Duodenal mucosa (tissue), 2 donors: Measurements from ENCODE around the gene ABHD8.

ENCODE experiments used
- H3K27ac ChIP-seq: one replicate; pipeline ENCODE4 v1.7.0; 2013; ENCODE audit warnings: low read depth, low read length
- H3K27me3 ChIP-seq, 2 donors: one replicate each; pipeline ENCODE4 v1.7.0; 2013; ENCODE audit warnings: low read length in 2 of 2, control low read depth in 1 of 2; ENCODE audit not compliant: insufficient read depth in 2 of 2, control insufficient read depth in 1 of 2
- H3K36me3 ChIP-seq, 2 donors: one replicate each; pipeline ENCODE4 v1.7.0; 2013; ENCODE audit warnings: low read length in 2 of 2, control low read depth in 1 of 2; ENCODE audit not compliant: insufficient read depth in 2 of 2, control insufficient read depth in 1 of 2
- H3K4me1 ChIP-seq, 2 donors: one replicate each; pipeline ENCODE4 v1.7.0; 2013; ENCODE audit warnings: low read length in 2 of 2, control low read depth in 1 of 2; ENCODE audit not compliant: insufficient read depth in 2 of 2, control insufficient read depth in 1 of 2
- H3K4me3 ChIP-seq, 2 donors: one replicate each; pipeline ENCODE4 v1.7.0; 2013; ENCODE audit warnings: low read length in 2 of 2, low read depth in 1 of 2
- H3K9ac ChIP-seq, 2 donors: one replicate each; pipeline ENCODE4 v1.7.0; 2013; ENCODE audit warnings: low read length in 2 of 2, low read depth in 1 of 2
- H3K9me3 ChIP-seq, 2 donors: one replicate each; pipeline ENCODE4 v1.7.0; 2013; ENCODE audit warnings: low read length in 2 of 2, control low read depth in 1 of 2; ENCODE audit not compliant: control insufficient read depth in 1 of 2

Gene ABHD8

DNA sequence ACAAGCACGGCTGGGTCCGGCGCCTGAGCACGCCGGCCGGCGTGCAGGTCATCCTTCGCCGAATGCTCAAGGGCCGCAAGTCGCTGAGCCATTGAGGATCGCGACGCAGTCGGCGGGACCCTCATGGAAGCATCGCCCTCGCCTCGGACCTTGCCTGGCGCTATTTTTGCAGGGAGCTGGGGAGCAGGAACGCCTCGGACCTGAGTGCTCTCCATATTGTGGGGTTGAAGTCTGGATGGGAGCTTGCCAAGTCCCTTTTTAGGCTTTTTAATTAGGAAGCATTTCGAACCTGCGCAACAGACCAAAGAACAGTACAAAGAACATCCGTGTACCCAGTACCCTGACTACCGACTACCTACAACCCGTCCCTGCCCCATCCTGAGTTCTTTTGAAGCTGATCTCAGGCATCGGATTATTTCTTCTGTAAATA, 3.1 kb upstream of the ABHD8 start:
- Histone ChIP-seq H3K4me1 (peaks cover 24 to 41% of the 10 kb centered on the region in 2 donors), H3K4me3 (peak overlapping the region; percentile 74 to 91), H3K27me3 (no peaks in the 10 kb centered on the region), H3K9ac (peak overlapping the region; percentile 85 to 96), H3K36me3 (peaks cover 0 to under 1% of the 10 kb centered on the region in 2 donors), H3K27ac (peak overlapping the region; percentile 95), H3K9me3 (no peaks in the 10 kb centered on the region)

DNA sequence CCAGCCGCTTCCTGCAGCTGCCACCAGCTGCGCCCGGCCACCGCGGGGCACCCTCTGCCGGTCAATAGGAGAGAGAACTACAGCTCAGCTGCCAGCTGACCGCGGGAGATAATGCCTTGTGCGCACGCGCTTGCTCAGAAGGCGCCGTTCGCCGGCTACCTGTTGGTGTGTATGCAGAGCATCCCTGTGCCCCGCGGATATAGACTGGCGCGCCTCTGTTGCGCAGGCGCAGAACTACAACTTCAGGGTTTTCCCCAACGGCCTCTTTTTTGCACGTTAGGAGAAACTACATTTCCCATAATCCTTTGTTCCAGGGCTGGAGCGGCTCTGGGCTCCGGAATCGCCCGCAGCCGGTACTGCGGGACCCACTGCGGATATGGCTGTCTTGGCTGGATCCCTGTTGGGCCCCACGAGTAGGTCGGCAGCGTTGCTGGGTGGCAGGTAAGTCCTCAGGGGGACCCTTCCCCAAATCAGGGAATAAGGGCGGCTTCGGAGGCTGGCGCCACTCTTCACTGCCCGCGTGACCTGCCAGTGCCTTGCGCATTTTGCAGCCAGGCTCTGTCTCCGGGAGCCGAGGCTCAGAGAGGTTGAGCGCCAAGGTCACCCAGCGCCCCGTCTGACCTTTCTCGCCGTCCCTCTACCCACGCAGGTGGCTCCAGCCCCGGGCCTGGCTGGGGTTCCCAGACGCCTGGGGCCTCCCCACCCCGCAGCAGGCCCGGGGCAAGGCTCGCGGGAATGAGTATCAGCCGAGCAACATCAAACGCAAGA, 2.5 kb upstream of the ABHD8 start, which contains the start of gene MRPL34:
TSS of gene MRPL34 (plus strand) at position 356 of the 768 bp plus-strand sequence. CDS start at position 377, 21 bp downstream.
- peak within 1 kb of the TSS; percentile 95 for H3K27ac ChIP-seq
- H3K9me3 ChIP-seq: no peaks in the 10 kb centered on the region
- H3K9ac ChIP-seq: peak within 1 kb of the TSS; percentile 85 to 96
- H3K4me3 ChIP-seq: peak within 1 kb of the TSS; percentile 74 to 91
- no peaks in the 10 kb centered on the region for H3K36me3 ChIP-seq
- H3K27me3 ChIP-seq: no peaks in the 10 kb centered on the region
- H3K4me1 ChIP-seq: peaks cover 24 to 40% of the 10 kb centered on the region in 2 donors

DNA sequence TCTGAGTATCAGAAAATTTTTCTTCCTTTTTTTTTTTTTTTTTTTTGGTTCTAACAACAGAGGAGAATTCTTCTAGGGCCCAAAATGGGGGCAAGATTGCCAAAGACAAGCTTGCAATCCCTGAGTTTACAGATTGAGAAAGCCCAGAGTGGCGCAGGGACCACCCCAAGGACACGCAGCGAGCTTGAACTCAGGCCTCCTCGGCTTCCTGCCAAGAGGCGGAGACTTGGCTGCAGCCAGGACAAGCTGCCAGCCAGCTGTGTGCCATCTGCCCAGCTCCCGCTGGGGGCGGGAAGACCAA, 1.9 kb upstream of the ABHD8 start:
- H3K4me1 ChIP-seq: peaks cover 18 to 34% of the 10 kb centered on the region in 2 donors
- H3K27ac ChIP-seq: peak overlapping the region; percentile 95
- peak overlapping the region; percentile 10 to 91 for H3K4me3 ChIP-seq

DNA sequence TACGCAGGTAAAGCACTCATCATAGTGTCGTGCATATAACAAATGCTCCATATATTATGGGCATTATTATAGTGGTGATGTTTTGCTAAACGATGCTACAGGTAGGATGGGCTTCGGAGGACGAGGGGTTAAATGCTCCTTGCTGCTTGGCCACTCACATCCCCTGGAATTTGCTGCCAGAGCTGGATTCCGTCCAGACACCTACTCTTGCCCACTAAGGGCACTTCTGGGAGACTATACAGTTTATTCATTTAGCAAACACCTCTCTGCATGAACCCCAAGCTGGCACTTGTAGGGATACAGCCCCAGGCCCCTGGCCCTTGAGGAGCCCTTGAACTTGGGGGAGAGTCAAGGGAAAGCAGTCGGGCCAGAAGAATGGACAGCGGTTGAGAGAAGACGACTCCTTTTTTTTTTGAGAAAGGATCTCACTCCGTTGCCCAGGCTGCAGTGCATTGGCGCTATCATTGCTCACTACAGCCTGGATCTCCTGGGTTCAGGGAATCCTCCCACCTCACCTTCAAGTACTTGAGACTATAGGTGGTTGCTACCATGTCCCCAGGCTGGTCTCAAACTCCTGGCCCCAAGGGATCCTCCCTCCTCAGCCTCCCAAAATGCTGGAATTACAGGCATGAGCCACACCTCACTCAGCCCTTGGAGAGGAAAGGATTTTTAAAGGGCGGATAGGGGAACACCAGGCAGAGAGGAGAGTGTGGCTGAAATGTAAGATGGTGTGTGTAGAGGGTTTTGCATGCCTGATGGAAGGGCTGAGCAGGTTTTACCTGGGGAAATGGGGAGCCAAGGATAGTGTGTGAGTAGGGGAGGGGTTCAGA, 1.4 kb upstream of the ABHD8 start:
- Histone ChIP-seq H3K9ac (no peak overlapping the region), H3K4me3 (peak overlapping the region in 1 of 2 donors; percentile 10), H3K9me3 (no peaks in the 10 kb centered on the region), H3K27ac (no peak overlapping the region), H3K36me3 (no peaks in the 10 kb centered on the region), H3K27me3 (no peaks in the 10 kb centered on the region), H3K4me1 (peaks cover 16 to 30% of the 10 kb centered on the region in 2 donors)

More for the DNA sequence above, 1.9 kb upstream of the ABHD8 start:
- Histone ChIP-seq H3K9ac (no peak overlapping the region), H3K9me3 (no peaks in the 10 kb centered on the region), H3K36me3 (no peaks in the 10 kb centered on the region), H3K27me3 (no peaks in the 10 kb centered on the region)

DNA sequence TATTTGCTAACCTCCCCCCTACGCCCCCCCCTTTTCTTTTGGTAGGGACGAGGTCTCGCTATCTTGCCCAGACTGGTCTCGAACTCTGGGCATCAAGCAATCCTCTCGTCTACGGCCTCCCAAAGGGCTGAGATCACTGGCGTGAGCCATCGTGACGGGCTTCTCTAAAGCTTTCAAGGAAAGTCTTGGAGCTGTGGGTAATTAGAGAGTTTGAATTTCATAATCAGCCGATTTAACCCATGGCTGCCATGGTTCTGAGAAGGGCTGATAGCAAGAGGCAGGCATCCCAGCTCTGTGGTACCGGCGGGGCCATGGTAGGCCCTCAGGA, 679 bp upstream of the ABHD8 start:
- peak overlapping the region; percentile 61 to 62 for H3K4me3 ChIP-seq
- no peaks in the 10 kb centered on the region for H3K27me3 ChIP-seq
- H3K9ac ChIP-seq: no peak overlapping the region
- no peaks in the 10 kb centered on the region for H3K36me3 ChIP-seq
- no peaks in the 10 kb centered on the region for H3K9me3 ChIP-seq
- H3K27ac ChIP-seq: no peak overlapping the region
- peaks cover 16 to 30% of the 10 kb centered on the region in 2 donors for H3K4me1 ChIP-seq

DNA sequence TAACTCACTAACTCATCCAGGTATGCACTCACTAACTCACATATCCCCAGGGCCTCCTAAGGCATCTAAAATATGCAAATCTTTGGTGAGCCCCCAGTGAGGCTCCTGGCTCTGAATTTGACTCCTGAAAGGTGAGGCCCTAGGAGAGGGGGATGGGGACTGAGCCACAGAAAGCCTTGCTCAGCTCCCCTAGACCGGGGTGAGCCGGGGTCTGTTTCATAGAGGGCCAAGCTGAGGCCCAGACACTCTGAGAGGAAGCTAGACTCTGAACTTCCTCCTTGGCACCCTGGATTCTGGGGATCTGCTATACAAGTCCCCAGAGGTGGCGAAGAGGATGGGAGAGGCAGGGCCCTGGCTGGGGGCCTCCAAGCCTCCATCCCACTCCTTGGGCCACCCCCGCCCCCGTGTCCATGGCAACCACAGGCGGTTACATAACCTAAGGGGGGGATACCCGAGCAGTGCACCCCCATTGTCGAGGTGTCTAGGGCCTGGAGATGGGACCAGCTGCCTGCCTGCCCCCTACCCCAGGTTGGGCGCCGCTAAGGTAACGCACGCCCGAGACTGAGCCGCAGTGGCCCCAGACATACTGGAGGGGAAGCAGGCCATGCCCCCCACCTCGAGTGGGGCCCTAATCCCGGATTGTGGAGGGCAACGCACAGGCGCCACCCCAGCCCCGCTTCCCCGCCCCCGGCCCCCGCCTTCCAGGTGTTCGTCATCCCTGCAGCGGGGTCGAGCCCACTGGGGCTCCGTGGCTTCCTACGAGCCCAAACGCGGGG, 646 bp downstream of the ABHD8 start:
- H3K4me1 ChIP-seq: peaks cover 16 to 30% of the 10 kb centered on the region in 2 donors
- H3K9me3 ChIP-seq: peaks cover 3% of the 10 kb centered on the region in 2 donors
- no peaks in the 10 kb centered on the region for H3K36me3 ChIP-seq
- H3K27ac ChIP-seq: no peak overlapping the region
- peak overlapping the region; percentile 61 to 62 for H3K4me3 ChIP-seq
- H3K27me3 ChIP-seq: no peaks in the 10 kb centered on the region
- H3K9ac ChIP-seq: peak overlapping the region in 1 of 2 donors; percentile 51

DNA sequence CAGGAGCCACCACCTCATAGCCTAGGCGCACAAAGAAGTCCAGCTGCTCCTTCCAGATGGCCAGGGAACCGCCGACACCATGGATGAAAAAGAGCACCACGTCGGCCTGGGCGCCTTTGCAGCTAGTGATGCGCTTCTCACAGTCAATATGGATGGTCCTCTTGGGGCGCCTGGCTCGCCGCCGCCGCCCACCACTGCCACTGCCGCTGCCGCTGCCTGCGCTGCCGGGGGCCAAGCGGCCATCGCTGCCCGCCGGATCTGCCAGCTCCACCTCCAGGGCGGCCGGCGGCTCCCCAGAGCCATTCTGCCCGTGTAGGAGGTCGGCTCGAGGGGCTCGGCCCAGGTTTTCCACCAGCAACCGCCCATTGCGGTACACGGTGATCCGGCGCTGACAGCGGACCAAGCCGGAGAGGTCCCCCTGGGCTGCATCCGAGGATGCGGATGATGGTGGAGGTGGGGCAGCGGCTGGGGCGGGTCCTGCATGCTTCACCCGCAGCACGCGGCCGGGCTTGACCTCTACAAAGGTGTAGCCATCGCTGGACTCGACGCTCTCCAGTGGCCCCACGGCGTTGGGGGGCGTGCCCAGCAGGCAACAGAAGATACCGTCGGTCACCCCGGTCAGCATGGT, 2.1 kb downstream of the ABHD8 start:
- H3K36me3 ChIP-seq: no peaks in the 10 kb centered on the region
- no peak overlapping the region for H3K4me3 ChIP-seq
- H3K27me3 ChIP-seq: no peaks in the 10 kb centered on the region
- H3K9me3 ChIP-seq: peaks cover 3% of the 10 kb centered on the region in 2 donors
- H3K27ac ChIP-seq: no peak overlapping the region
- H3K4me1 ChIP-seq: peaks cover 16 to 23% of the 10 kb centered on the region in 2 donors
- no peak overlapping the region for H3K9ac ChIP-seq

DNA sequence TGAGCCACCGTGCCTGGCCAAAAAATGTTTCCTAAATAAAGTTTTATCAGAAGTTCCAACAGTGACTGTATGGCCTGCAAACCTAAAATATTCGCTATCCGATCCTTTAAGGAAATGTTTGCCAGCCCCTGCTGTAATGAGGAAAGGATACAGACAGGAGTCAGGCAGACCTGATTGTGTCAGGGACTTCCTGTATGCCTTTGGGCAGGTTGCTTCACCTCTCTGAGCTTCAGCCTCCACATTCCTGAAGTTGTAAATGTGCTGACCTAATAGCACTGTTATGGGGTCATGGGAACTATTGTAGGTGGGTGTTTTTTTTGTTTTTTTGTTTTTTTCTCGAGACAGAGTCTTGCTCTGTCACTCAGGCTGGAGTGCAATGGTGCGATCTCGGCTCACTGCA, 6.2 kb downstream of the ABHD8 start:
- Histone ChIP-seq H3K9ac (no peak overlapping the region), H3K27me3 (no peaks in the 10 kb centered on the region), H3K27ac (no peak overlapping the region), H3K4me3 (no peak overlapping the region), H3K9me3 (peaks cover 3% of the 10 kb centered on the region in 2 donors), H3K4me1 (peaks cover 0 to 7% of the 10 kb centered on the region in 2 donors), H3K36me3 (no peaks in the 10 kb centered on the region)

DNA sequence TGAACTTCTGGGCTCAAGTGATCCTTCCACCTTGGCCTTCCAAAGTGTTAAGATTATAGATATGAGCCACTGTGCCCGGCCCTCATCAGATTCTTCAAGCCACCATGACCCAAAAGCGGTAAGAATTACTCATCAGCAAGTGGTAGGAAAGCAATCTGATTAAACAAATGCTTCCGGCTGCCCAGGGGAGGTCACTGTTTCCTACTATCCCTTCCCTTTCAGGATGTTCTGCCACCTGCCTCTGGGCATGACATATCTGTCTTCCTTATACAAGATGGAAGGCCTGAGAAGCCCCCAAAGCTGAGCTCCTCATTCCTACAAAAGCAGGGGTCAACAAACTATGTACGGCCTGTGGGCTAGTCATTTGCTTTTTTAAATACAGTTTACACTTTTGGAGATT, 7.0 kb downstream of the ABHD8 start:
- Histone ChIP-seq H3K4me3 (no peak overlapping the region), H3K36me3 (no peaks in the 10 kb centered on the region), H3K27me3 (no peaks in the 10 kb centered on the region), H3K27ac (no peak overlapping the region), H3K9ac (no peak overlapping the region), H3K9me3 (peaks cover 3% of the 10 kb centered on the region in 2 donors), H3K4me1 (peaks cover 0 to 9% of the 10 kb centered on the region in 2 donors)
